Measurements from ENCODE around the gene RAB3B. TPM values are rescaled to one million over a fixed set of nuclear protein-coding genes. Genes with fewer than 3 reads are reported as not detected.

Gene RAB3B, protein sequence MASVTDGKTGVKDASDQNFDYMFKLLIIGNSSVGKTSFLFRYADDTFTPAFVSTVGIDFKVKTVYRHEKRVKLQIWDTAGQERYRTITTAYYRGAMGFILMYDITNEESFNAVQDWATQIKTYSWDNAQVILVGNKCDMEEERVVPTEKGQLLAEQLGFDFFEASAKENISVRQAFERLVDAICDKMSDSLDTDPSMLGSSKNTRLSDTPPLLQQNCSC
- 2.1 and 2.2 TPM in 2 replicates for total RNA-seq

DNA sequence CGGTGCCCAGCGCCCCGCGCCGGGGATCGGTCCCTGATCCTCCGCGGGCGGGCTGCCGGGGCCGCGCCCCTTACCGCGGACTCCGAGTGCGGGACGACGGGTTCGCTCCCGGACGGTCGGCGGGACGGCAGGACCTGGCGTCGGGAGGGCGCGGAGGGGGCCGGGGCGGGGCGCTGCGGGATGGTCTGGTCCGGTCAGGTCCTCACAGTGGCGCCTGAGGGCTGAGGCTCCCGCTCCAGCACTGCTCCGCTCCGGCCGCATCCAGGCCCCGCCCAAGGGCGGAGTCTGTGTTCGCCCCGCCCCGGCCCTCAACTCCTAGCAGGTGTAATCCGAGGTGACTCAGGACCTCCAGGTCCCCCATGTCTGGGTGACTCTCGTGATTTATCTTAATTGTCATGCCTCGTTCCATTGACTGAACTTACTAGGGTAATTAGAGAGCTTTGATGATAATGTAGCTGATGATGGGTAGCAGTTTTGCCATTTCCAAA, at the start of gene RAB3B:
Gene RAB3B, minus strand, starts transcription at position 223 of the 488 bp plus-strand sequence. CDS start 13,583 bp downstream, outside the sequence.

DNA sequence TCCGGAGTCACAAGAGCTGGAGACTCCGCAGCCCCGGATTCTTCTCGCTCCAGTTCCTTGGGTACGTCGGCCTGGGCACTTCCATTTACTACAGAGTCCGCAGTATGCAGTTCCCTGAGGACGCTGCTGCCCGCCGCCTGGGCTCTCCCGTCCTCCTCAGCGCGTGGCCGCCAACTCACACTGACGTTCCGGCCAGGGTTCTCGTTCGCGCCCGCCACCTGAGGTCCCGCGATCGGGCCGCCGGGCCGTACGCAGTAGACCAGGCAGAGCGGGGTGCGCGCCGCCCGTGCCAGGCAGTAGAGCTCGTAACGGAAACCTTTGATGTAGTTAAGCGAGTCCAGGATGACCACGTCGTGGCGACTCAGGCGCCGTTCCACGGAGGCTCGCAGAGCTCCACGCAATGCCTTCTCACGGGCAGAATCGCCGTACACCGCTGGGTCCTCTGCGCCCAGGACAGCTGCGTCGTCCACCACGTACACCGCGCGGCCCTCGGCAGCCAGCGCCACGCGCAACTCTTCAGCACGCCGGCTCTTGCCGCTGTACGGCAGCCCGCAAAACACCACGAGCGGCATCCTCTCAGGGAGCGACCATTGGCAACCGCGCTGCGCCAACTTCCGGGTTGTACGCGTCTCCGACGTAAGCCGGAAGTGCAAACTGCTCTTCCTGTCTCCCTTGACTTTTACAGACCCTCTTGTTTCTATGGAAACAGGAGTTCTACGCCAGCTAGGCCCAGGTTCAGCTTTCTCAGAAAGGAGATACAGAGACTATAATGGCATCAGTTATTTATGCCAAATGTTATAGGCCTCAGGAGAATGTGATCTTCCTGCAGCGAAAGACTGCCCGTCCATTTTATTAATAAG, 42.9 kb upstream of the RAB3B start, which contains the start of gene KTI12:
Gene KTI12, minus strand, starts transcription at position 621 of the 860 bp plus-strand sequence. Its CDS starts 49 bp downstream, at position 572.

DNA sequence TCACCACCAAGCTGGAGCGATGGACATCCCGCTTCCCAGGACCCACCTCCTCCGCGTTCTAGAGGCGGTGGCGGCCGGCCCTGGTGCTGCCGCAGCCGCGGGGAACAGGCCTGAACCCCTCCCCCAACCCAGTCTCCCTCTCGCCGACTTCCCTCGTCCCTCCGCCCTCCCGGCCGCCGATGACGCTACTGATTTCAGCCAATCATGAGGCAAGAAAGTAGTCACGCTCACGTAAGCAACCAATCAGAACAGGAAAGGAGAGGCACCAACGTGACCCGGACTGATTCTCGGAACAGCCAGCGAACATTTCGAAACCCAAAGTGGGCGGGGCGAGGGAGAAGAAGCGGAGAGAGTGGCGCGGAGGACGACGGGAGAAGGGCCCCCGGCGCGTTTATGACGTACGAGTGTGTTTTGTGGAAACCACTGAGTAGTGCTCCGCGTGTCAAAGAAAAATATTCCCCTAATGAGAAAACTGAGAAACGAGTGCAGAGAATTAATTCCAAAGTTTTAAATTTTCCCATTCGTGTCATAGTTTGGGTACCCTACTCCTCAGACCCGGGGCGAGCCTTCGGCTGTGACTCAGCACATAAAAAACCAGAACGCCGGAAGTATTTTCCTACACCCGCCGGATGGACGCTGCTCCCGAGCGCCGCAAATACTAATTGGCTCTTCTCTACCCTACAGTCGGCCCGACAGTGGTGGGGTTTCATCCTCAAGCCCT, 111.7 kb downstream of the RAB3B start, which contains the start of gene NRDC:
Gene NRDC, minus strand, starts transcription at position 112 of the 721 bp plus-strand sequence. CDS start 112 bp downstream, outside the sequence.

Other genes starting within 250 kb of the RAB3B start
- gene NRDC, start 112.0 kb downstream of the RAB3B start, total RNA-seq: 50.4 and 51.5 TPM in 2 replicates
- gene KTI12, start 43.1 kb upstream of the RAB3B start, total RNA-seq: 9.4 and 12.9 TPM in 2 replicates
- 27.1 and 28.0 TPM in 2 replicates for gene TXNDC12, start 64.5 kb upstream of the RAB3B start, total RNA-seq
- gene BTF3L4, start 65.6 kb upstream of the RAB3B start, total RNA-seq: 28.9 and 40.3 TPM in 2 replicates
- 33.4 and 36.2 TPM in 2 replicates for gene ZFYVE9, start 151.4 kb upstream of the RAB3B start, total RNA-seq